LoVo (cell line): ENCODE measurements around the gene SOX15.

ENCODE experiments used
- DNase-seq: peaks from one replicate; pipeline ENCODE4 v3.0.0-alpha.2; 2016; ENCODE audit warnings: low spot score

The SOX15 gene

DNA sequence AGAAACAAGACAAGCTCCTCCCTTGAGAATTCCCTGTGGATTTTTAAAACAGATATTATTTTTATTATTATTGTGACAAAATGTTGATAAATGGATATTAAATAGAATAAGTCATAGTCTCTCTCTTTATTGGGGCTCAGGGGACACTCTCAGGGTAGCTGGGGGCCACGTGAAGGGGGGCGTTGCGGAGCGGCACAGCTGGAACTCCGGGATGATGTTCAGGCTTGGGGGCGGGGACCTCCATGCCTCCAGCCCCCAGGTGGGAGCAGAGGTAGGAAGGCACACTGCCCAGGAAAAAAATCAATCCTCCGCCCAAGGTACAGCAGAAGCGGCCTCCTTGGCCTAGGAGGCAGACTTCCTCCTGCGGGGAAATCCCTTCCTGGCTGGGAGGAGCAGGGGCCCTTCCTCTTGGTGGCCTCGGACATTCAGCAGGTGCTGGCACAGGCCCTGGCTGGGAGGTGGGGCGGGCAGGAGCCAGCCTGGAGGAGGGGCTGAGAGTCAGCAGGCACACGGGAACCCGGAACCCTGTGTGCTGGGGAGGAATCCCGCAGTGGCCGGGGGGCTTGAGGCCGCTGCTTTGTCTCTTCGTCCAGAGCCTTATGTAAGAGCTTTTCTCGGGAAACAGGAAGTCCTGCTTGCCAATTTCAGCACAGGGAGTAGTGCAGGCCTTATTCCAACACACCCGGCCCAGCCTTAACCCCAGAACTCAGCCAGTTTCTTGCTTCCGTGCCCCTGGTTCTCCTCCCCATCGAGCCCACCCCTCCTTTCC is 31.9 kb downstream of the SOX15 start:
- DNase-seq: peak; percentile 42

DNA sequence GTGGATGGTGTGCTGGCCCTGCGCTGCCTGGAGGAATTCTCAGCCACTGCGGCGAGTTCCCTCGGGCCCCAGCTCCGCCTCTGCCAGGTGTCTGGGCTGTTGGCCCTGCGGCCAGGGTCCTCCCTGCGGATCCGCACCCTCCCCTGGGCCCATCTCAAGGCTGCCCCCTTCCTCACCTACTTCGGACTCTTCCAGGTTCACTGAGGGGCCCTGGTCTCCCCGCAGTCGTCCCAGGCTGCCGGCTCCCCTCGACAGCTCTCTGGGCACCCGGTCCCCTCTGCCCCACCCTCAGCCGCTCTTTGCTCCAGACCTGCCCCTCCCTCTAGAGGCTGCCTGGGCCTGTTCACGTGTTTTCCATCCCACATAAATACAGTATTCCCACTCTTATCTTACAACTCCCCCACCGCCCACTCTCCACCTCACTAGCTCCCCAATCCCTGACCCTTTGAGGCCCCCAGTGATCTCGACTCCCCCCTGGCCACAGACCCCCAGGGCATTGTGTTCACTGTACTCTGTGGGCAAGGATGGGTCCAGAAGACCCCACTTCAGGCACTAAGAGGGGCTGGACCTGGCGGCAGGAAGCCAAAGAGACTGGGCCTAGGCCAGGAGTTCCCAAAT is 32.6 kb downstream of the SOX15 start:
- DNase-seq: no peak

DNA sequence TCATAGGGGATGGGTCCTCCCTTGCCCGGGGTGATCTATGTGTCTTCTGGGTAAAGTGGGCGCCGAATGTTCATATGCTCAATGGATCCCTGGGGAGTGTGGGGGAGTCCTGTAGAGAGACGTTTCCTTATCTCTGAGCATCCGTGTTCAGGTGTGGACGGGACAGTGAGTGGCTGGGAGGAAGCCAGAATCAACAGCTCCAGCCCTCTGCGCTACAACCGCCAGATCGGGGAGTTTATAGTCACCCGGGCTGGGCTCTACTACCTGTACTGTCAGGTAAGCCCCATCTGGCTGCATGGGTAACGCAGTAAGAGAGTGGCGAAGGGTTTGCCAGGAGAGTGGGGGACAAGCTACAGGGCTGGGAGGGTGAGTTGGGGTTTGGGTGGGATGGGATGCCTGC is 33.3 kb downstream of the SOX15 start:
- no peak for DNase-seq

DNA sequence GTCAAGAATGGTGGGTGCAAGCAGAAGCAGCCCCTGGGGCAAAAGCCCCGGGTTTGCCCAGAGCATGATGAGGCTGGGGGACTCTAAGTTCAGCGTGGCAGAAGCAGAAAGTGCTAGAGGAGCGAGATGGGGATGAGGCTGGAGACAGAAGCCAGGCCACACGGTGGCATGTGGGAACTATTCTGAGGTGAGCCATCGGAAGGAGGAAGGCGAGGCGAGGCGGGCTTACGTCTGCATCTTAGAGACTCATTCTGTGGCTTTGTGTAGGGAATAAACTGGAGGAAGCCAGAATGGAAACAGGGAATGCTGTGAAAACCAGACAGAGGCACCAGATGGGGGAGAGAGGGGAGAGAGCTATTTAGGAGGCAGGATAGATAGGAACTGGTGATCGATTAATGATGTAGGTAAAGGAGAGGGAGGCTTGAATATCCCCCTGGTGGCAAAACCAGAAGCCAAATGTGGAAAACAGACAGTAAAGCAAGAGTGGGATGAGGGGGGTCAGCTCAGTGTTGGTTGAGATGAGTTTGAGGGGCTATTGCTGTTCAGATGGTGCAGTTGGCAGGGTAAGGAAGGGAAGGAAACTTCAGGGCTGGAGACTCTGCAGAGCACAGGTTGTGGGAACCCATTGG is 34.5 kb downstream of the SOX15 start:
- DNase-seq: no peak

DNA sequence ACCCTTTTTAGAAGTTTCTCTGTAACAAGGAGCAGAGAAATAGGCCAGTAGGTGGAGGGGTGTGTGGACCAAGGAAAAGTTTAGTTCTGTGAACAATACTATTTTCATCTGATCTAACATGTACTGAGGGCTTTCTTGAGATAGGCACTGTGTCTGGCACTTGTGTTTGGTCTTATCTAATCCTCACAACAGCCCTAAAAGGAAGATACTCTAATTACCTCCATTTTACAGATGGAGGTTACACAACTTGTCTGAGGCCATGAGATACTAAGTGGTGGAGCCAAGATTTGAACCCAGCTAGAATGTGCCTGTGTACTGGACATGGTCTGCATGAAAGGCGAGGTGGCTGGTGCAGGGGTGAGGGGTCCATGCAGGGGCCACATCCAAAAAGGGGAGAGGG is 36.5 kb downstream of the SOX15 start:
- no peak for DNase-seq

DNA sequence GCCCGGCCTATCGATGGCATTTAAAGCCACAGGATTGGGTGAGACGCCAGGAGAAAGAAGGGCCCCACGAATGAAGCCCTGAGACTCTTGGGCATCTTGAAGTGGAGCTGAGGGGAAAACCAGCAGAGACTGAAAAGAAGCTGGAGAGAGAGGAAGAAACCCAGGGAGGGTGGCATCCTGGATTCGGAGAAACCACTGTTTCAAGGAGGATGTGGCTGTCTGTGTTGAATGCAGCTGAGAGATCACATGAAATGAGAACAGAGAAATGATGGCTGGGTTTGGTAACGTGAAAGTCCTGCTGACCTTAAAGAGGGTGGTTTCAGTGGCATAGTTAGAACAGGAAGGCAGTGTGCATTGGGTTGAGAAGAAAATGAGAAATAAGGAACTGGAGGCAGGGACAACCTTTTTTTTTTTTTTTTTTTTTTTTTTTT is 37.3 kb downstream of the SOX15 start:
- DNase-seq: no peak

DNA sequence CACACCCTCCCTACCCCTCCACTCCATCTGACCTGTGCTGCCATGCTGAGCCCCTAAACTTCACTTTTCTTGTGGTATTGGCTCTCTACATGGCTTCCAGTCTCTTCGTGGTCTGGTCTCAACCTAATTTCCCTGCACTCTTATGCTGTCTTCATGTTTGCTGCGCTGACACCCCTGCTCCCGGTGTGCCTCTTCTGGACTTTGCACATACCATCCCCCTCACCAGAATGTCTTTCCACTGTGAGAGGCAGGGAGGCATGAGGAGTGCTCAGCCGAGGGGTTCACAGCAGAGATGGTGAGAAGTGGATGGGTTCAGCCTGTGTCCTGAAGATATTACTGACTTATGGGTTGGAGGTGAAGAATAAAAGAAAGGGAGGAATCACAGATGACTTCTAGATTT is 38.5 kb downstream of the SOX15 start:
- no peak for DNase-seq

DNA sequence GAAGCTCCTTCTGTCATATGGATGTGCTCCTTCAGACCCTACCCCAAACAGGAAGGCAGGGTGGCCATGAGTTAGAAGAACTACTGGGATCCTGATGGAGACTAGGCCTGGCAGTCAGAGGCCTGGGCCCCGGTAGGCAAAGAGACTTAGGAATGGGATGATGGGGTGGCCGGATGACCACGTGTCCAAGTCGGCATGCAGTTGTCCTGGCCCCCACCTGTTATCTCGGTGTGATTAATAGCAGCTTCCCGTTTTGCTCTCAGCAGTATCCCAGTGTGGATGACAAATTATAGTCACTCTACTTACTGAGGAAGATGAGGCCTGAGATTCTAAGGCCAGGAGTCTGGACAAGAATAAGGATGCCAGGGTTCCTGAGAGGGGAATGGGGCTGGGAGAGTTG is 39.5 kb downstream of the SOX15 start:
- no peak for DNase-seq

DNA sequence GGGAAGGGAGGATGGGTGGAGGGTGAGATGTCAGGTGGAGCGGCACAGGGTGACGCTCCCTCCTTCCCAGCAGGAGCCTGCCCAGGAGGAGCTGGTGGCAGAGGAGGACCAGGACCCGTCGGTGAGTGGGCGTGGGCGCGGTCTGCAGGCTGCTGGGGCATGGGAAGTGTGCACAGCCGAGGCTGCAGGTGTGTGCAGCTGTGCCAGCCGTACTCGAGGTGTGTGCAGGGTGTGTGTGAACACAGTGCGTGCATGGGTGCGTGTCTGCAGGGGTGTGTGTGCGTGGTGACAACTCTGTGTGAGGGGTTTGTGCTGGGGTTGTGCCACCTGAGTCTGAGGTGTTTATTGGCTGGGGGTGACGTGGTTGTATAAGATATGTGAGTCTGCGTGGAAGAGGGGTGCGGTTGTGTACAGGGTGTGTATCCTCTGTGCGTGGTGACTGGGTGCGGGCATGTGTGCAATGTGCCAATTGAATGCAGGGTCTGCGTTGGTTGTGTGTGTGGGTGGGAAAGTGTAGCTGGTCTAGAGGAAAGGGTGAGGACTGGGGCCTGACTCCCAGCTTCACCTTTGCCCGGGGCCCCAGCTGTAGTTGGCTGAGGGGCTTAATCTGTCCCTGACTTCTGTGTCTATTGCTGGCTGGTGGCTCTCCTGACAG is 40.4 kb downstream of the SOX15 start:
- no peak for DNase-seq

DNA sequence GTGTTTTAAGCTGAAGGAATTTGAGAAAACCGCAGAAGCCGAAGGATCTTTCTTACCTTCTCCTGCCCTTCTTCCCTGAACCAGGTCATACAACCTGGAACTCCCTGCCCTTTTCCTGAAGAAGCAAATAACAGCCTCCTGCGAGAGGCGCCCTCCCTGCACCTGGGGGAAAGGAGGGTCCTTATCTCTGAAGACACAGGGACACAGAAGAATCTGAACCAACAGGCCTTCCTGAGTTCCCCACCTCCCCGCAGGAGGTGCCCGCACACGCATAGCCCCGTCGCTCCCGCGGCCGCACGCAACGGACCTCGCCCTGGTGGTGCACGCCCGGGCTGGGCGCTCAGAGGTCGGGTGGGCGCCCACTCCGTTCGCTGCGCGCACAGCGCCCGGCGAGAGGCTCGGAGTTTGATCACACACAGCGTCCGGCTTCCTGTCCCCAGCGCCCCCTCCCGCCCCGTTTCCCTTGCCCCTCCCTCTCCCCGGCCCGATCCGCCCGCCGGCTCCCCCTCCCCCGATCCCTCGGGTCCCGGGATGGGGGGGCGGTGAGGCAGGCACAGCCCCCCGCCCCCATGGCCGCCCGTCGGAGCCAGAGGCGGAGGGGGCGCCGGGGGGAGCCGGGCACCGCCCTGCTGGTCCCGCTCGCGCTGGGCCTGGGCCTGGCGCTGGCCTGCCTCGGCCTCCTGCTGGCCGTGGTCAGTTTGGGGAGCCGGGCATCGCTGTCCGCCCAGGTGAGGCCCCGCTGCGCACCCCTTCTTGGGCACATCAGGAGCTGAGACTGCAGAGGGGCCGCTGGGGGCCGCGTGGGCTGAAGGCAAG is 41.1 kb downstream of the SOX15 start, which contains the start of gene TNFSF12:
Gene TNFSF12, plus strand, starts transcription at position 474 of the 816 bp plus-strand sequence. Its CDS starts 96 bp downstream, at position 570.
- no peak for DNase-seq

DNA sequence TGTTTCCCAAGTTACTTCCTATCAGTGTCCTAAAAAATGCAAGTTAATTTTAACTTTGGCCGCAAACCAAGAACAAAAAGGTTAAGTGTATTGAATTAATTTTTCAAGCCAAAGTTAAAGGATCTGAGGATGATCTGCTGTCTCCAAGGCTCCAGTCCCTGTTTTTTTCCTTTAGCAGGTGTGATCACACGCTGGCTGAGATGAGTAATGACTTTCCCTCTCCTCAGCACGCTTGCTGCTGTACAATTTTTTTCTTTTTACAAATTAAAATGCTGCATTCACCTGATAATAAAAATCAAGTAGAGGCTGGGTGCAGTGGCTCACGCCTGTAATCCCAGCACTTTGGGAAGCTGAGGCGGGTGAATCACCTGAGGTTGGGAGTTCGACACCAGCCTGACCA is 45.0 kb downstream of the SOX15 start:
- no peak for DNase-seq

DNA sequence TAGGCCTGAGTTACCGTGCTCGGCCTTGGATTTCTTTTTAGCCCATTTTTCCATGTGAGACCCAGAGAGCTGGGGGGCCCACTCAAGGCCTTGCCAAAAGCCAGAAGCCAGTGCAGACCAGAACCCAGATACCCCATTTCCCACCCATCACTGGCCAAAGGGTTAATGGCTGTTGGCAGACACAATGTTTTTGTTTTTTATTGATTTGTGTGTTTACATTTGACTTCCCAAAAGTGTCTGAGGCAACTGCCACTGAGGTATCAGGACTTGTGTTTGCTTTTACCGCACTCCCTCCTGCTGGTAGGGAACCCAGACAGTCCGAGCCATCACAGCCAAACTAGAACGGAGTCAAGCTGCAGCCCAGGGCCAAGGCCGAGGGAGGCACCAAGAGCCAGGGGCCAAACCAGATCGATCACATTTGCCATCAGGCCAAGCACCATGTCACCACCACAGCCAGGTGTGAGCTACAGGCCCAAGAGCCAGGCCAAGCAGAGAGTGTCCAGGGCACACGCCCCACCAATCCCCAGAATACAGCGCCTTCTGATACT is 48.7 kb downstream of the SOX15 start:
- no peak for DNase-seq

DNA sequence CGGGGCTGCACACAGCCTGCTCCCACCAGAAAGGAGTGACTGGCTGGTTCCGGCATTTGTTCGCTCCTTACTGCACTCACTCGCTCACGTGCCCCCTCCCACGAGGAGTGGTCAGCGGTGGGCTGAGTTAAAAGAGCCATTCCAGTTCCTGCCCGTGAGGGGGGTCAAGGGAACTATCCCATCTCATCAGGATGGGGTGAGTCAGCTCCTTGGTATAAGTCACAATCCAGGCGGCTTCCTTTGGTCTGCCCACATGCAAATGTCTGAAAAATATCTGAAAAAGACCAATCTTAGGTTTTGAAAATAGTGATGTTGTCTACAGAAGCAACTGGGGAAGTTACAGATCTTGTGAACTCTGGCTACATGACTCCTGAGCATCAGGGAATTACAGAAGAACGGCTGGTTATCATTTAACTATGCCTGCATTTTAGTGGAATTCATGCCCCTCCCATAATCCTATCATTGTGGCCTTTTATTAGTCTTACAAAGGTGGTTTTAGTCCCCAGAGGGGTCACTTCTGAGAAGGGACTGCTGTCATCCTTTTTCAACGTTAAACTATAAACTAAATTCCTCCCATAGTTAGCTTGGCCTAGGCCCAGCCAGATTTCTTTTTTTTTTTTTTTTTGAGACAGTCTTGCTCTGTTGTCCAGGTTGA is 50.9 kb downstream of the SOX15 start:
- DNase-seq: no peak
